Measurements from ENCODE around the gene SCRT2. TPM values are rescaled to one million over a fixed set of nuclear protein-coding genes. Genes with fewer than 3 reads are reported as not detected.

The SCRT2 gene
- total and polyA plus RNA-seq, 2 of the 8 experiments (the other 6 are each of a cell fraction or from before 2014, with no cell fraction given): 0.12 to 0.34 TPM

DNA sequence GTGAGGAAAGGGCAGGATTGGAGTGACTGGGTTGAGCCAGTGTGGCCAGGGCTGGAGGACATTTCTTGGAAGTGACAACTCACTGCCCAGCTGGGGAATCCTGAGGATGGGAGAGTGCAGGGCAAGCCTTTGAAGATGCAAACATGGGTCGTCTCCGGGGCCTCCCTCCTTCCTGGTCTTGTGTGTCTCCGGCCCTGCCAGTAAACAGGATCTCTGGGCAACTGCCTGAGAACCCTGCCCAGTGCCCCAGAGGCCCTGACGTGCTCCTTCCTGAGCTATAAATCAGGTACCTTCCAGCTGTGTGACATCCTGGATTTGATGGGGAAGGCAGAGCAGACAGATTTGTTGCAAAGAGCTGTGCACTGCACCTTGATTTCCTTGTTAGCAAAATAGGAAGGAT is 52.6 kb downstream of the SCRT2 start:
- Histone ChIP-seq H3K79me2 (ENCODE audit: control insufficient read depth in 1 of 2, insufficient read depth in 2 of 2, low read length in 2 of 2) (no peaks in the 10 kb centered on the region), H2BK20ac (ENCODE audit: low read length) (no peak overlapping the region), H3K23ac (ENCODE audit: insufficient read length) (no peak overlapping the region), H3K27me3 (replicated peaks in 1 of 4; ENCODE audit: control insufficient read depth in 3 of 4, extremely low read depth in 1 of 4, insufficient read depth in 3 of 4, low read length in 3 of 4) (no peaks in the 10 kb centered on the region), H3K9me3 (ENCODE audit: insufficient read depth in 2 of 2, low read depth in 1 of 2, low read length in 1 of 2) (no peaks in the 10 kb centered on the region), H3K4ac (replicated peaks; ENCODE audit: insufficient read length, low read depth, low read length) (no peak overlapping the region), H2AK5ac (ENCODE audit: low read depth, low read length) (no peak overlapping the region), H3K36me3 (ENCODE audit: control insufficient read depth in 2 of 4, insufficient read depth in 4 of 4, low read length in 3 of 4) (no peaks in the 10 kb centered on the region), H3K4me2 (ENCODE audit: insufficient read depth in 1 of 2, low read depth in 2 of 2, low read length in 2 of 2) (no peak overlapping the region), H2BK12ac (ENCODE audit: low read depth, low read length) (no peak overlapping the region), H4K8ac (ENCODE audit: extremely low read depth, insufficient read depth, low read length) (no peak overlapping the region), H3K18ac (ENCODE audit: extremely low read depth, low read length) (no peak overlapping the region), H3K27ac (ENCODE audit: low read depth, low read length) (no peak overlapping the region), H3K56ac (replicated peaks; ENCODE audit: insufficient read length, low read depth, low read length) (no peak overlapping the region), H3K9ac (replicated peaks in 1 of 4; ENCODE audit: extremely low read depth in 1 of 4, low read depth in 3 of 4, low read length in 3 of 4) (no peak overlapping the region; a peak in 1 of 7 replicates), H4K20me1 (replicated peaks in 1 of 2; ENCODE audit: control insufficient read depth in 1 of 2, insufficient read depth in 2 of 2, low read length in 2 of 2) (no peaks in the 10 kb centered on the region), H3K23me2 (ENCODE audit: low read depth, low read length) (no peaks in the 10 kb centered on the region), H2BK120ac (replicated peaks; ENCODE audit: low read depth, low read length) (no peak overlapping the region), H4K91ac (replicated peaks; ENCODE audit: insufficient read length, low read length) (no peak overlapping the region), H3K4me3 (ENCODE audit: extremely low read depth in 1 of 4, insufficient read depth in 2 of 4, low read depth in 3 of 4, low read length in 4 of 4) (no peak overlapping the region), H2AFZ (ENCODE audit: low read length) (0 out of 2 replicates have a peak overlapping the region, but pooled peaks have one; percentile 17), H3K4me1 (replicated peaks in 1 of 4; ENCODE audit: control insufficient read depth in 3 of 4, insufficient read depth in 4 of 4, low read length in 3 of 4) (0 out of 7 replicates have a peak, but pooled peaks cover 0 to 5% (median 2%) of the 10 kb centered on the region in 4 experiments), H2BK5ac (ENCODE audit: low read depth, low read length) (no peak overlapping the region), H3K79me1 (ENCODE audit: low read depth, low read length) (no peaks in the 10 kb centered on the region), H3K14ac (ENCODE audit: insufficient read length) (no peak overlapping the region), H2BK15ac (ENCODE audit: low read length) (no peak overlapping the region), H4K5ac (ENCODE audit: insufficient read length, low read depth, low read length) (no peak overlapping the region)
- DNase-seq (ENCODE audit: low read depth in 1 of 2, low spot score in 2 of 2) (no peak), FAIRE-seq (no peak)
- CTCF ChIA-PET (ENCODE audit: partially characterized antibody): interaction anchor here (0.7 to 3.2 kb wide), 9 partner anchors 8 to 138 kb away, joined by 3 to 10 read pairs (median 3); no protein-coding TSS in a partner anchor
- WGBS, 2 experiments (ENCODE audit: extremely low coverage in 1 of 2, insufficient coverage in 1 of 2, insufficient read length in 1 of 2, insufficient replicate concordance in 2 of 2, low coverage in 1 of 2, low lambda C conversion rate in 2 of 2, missing lambda C conversion rate in 1 of 2): 70% methylated on average over 4 of the region's 4 CpGs; no CpG with 5 or more reads in 1 of the 2 experiments
- POLR2A ChIA-PET (ENCODE audit: partially characterized antibody): interaction anchor here (1.0 kb wide), 1 partner anchor 235 kb away, joined by 3 read pairs; no protein-coding TSS in a partner anchor
- TF ChIP-seq NRF1 (IDR thresholded peaks at IDR 0.05; ENCODE audit: low read depth, low read length): no peak
- TF ChIP-seq KDM1A (IDR thresholded peaks at IDR 0.05; ENCODE audit: borderline replicate concordance, low read length): no peak
- no peak for TF ChIP-seq ASH2L (IDR thresholded peaks at IDR 0.05; ENCODE audit: low read length)
- TF ChIP-seq MAFK (IDR thresholded peaks at IDR 0.05; ENCODE audit: low read depth, low read length): no peak
- TF ChIP-seq, protein P1, sequence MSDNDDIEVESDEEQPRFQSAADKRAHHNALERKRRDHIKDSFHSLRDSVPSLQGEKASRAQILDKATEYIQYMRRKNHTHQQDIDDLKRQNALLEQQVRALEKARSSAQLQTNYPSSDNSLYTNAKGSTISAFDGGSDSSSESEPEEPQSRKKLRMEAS (IDR thresholded peaks at IDR 0.05): no peak
- no peak for TF ChIP-seq GABPA (IDR thresholded peaks at IDR 0.05; ENCODE audit: borderline replicate concordance, insufficient read depth, low read length)
- TF ChIP-seq POLR2AphosphoS5 (IDR thresholded peaks at IDR 0.05; ENCODE audit: low read depth, low read length): no peak
- no peak for TF ChIP-seq SP4 (IDR thresholded peaks at IDR 0.05; ENCODE audit: low read length)
- no peak for TF ChIP-seq RFX5 (IDR thresholded peaks at IDR 0.05; ENCODE audit: borderline replicate concordance, low read depth, low read length)
- no peak for TF ChIP-seq SRF (IDR thresholded peaks at IDR 0.05; ENCODE audit: low read depth, low read length)
- no peak for TF ChIP-seq RAD21 (IDR thresholded peaks at IDR 0.05 in 1 of 2, conservative IDR thresholded peaks at IDR 0.05 in 1 of 2; ENCODE audit: low read depth in 2 of 2, low read length in 2 of 2)
- no peak for TF ChIP-seq RNF2 (IDR thresholded peaks at IDR 0.05; ENCODE audit: borderline replicate concordance, low read depth, low read length, missing control alignments, poor library complexity, severe bottlenecking)
- TF ChIP-seq EP300 (IDR thresholded peaks at IDR 0.05; ENCODE audit: borderline replicate concordance in 1 of 2, low read depth in 2 of 2, low read length in 2 of 2): no peak
